Limb (tissue), 2 donors: ENCODE data around the gene SASH1.

ENCODE experiments used
- DNase-seq, 2 donors: peaks; one replicate each; pipeline ENCODE4 v3.0.0-alpha.2; 2016; ENCODE audit errors: extremely low spot score in 2 of 2

Gene SASH1

DNA sequence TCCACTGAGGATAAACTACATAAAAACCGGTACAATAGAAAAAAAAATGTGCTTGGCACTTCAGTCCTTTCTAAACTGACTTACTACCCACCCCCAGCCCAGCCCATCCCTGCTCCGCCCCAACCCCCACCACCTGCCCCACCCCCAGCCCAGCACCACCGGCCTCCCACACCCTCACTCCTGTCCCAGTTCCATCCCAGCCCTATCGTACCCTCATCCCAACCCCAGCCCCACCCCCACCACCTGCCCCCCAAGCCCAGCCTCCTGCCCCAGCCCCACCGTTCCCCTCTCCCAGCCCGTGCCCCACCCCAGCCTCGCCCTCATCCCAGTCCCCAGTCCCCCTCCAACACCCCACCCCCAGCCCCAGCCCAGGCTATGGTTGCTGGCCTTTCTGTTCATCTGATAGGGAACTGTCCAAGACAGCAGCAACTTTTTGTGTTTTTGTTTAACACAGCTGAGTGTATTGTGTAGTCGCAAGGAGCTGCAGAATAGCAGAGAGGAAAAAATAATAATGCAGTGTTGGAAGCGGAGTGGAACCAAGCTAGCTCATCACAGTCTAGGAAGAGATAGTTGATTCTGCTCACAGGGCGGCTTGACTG, 61.9 kb downstream of the SASH1 start:
- DNase-seq = no peak

DNA sequence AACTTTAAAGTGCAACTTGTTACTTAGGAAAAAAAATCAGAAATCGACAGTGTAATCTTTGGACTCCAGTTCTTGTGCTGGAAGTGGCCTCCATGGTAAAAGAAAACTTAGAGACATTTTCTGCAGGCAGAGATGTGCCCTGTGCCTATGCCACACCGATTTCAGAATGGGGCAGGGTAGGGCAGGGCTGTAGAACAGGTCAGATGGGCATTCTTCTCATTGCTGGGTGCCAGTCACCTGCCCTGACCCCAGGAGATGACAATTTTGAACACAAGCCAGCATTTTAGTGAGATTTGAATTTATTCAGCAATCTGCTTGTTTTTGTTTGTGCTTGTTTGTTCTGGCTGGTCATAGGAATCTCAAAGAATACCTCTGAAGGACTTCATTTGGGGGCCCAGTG, 63.3 kb downstream of the SASH1 start:
- DNase-seq = no peak

DNA sequence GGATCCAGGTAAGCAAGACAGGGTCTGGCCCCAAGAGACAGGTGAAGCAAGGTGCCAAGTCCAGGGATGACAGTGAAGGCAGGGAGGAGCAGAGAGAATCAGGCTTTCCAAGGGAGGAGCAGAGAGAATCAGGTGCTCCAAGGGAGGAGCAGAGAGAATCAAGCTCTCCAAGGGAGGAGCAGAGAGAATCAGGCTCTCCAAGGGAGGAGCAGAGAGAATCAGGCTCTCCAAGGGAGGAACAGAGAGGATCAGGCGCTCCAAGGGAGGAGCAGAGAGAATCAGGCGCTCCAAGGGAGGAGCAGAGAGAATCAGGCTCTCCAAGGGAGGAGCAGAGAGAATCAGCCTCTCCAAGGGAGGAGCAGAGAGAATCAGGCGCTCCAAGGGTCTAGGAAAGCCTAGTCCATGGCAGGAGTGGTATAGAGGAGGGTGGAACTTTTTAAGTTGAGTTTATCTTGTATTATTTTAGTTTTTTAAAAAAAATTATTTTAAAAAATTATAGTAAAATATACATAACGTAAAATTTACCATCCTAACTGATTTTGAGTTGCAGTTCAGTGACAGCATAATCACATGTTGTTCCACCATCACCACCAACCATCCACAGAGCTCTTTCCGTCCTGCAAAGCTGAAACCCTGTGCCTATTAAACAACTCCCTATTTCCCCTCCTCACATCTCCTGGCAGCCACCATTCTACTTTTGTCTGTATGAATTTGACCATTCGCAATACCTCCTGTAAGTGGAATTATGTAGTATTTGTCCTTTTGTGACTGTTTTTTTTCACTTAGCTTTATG, 64.1 kb downstream of the SASH1 start:
- DNase-seq = no peak

DNA sequence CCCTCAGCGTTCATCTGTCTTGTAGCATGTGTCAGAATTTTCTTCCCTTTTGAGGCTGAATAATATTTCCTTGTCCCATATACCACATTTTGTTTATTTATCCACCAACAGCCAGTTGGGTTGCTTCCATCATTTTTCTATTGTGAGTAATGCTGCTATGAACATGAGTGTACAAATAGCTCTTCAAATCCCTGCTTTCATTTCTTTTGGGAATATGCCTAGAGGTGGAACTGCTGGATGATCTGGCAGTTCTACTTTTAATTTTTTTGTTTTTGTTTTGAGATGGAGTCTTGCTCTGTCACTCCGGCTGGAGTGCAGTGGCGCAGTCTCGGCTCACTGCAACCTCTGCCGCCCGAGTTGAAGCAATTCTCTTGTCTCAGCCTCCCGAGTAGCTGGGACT, 64.7 kb downstream of the SASH1 start:
- DNase-seq = no peak

DNA sequence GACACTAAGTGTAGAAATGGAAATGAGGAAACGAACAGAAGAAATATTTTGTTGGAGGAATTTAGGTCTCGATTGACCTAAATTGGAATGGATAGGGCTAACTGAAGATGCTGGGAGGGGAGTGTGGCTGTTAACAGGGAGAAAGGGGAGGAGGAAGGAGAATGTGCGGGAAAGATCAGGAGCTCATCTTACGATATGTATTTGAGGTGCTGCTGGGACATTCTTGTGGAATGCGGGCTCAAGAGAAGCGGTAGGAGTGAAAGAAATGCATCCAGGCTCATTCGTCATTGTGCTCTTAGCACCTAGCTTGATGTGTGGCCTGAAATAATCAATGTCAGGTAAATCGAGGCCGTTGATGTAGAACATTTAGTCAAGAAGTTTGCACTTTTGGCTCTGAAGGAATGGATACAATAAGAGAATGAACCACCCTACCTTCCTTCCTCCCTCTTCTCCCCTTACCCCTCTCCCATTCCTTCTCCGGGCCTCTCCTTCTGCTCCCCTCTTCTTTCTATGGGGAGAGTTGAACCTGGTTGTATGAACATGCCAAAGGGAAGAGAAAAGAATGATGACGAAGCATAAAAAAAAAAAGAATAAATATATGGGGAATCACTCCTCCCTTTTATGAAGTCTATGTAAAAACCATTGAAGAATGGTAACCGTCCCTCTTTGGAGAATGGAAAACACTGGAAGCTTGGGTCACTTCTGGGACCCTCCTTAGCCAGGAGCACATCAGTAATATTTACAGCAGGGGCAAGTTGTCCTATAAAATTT, 70.9 kb downstream of the SASH1 start:
- no peak for DNase-seq

DNA sequence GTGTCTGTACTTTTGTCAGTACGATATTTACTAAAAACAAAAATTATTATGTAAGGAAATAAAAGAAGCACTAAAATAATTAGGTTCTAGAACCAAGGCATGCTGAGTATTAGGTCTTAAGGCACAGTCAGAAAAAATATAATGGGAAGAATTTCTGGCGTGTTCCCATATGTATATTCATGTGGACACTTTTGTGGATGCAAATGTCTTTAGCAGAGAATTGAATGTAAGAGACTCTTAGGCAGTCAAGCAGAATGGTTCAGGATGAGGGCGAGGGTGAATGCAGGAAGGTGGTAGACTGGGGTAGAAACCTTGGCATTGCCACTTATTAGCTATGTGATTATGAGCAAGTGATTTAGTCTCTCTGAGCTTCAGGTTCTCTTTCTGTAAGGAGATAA, 71.5 kb downstream of the SASH1 start:
- DNase-seq = no peak

DNA sequence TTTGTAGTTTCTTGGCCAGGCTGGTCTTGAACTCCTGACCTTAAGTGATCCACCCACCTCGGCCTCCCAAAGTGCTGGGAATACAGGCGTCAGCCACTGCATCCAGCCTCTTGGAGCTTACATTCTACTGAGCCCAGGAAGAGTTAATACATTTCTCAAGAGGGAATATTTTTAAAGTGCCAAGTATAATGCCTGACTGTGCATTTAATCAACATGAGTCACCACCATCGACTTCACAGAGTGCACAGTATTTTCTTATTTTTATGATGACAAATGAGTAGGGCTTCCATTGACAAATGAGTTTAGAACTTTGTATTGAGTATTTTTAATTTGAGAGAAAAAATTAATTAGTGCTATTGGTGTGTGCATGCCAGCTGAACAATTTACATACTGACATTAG, 72.2 kb downstream of the SASH1 start:
- no peak for DNase-seq

DNA sequence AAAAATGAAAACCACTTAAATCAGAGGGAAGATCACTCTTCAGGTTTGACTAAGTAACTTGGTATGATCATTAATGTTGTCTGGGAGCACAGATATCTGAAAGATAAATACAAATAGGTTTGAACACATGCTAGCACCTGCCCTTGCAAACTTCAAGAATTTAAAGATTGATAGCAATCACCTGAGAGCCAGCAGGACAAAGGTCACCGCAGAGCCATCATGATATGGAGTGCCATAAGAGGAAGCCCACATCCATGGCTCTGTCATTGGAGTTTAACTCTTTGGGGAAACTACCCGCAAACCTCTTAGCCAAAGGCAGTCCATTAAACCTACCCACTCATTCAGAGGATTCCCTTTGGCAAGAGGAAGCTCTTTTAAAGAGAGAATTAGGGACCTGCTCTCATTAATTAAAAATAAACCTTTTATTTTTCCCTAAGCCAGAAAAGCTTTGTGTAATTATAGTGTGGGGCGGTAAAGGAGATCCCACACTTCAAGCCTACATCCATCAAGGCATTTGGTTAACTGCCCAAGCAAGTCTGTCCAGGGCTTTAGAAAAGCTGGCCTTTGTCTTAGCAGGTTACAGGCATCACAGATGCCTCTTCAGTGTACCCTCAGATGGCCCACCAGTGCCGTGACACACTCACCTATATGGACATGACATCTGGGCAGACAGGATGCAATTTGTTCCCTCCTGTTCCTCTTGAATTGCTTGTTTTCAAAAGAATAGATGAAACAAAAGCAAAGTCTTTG, 73.0 kb downstream of the SASH1 start:
- no peak for DNase-seq

DNA sequence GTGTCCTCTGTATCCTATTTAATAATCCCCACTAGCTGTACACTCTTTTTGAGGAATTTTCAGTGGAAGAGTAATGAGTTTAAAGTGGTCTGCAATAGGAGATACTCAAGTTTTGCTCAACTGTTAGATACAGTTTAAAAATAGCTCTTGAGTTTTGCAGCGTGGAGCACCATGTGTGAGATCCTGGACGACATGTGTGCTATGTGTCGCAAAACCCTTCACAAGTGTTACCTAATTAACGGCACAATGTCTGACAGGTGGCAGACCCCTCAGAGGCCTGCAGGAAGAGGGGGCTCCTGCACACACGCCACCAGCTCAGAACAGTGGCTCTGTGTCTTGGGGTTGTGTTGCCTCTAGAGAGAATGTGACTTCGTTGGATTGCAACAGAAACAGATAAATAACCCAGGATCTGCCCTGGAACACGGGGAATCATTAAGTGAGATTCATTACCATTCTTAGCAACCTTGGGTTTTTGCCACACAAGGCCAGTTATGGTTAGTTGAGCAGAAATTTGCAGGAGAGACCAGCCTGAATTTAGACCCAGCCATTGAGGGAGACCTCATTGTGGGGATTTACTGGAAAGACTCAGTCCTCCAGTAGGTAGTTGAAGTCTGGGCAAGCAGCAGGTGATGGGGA, 73.8 kb downstream of the SASH1 start:
- DNase-seq = no peak

DNA sequence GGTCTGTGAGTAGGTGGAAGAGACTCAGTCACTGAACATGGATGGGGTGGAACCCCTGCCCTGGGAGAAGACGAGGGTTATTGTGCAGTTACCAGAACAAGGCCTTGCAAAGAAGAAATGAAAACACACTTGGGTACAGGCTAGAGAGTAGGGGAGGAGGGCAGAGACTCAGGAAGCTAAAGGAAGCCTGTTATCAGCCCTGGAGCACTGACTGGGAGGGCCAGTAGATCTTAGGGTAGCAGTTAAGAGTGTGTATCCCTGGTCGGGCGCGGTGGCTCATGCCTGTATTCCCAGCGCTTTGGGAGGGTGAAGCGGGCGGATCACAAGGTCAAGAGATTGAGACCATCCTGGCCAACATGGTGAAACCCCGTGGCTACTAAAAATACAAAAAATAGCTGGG, 74.4 kb downstream of the SASH1 start:
- DNase-seq = no peak

DNA sequence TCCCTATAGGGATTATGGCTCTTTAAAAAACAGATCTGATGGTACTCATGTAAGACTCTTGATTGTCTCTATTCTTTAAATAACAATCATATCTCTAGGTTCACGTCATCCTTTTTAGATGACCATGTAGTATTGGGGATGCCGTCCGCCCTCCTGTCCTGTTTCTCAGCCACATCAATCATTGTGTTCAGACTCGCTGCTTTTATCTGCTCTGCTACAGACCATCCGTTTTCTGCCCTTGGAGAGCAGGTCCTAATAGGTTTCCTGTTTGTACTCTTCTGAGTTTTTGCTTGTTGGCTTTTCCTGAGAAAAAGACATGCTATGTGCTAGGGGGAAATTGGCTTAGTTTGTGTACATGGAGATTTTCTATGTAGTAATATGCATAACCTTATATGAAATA, 76.8 kb downstream of the SASH1 start:
- DNase-seq = no peak

DNA sequence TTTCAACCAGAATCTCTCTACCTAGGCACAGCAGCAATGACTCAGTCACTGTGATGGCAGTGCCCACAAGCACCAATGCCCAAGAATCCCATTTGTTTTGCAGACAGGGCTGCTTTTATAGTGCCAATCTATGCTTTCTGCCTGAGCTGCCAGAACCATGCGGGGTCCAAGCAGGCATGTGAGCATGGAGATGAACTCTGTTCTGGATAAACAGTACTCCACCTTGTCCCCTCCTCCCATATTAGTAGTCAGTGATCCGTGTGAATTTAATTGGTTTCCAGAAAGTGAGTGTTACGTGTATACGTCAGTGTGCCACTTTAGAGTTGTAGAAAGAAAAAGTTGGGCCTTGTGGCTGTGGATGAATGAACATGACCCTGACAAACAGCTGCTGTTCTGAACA, 79.4 kb downstream of the SASH1 start:
- no peak for DNase-seq

DNA sequence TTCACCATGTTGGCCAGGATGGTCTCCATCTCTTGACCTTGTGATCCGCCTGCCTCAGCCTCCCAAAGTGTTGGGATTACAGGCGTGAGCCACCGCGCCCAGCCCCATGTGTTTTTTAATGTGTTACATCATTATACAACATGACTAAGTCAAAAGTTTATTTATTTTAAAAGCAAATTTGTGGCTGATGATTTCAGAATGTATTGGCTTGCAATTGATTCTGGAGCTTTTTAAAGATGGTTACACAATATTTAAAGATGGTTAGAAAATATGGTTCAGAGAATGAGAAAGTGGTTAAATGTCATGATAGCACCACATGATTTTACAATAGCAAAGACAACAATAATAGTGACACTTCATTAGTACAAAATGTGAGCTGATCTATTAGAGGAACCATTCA, 80.5 kb downstream of the SASH1 start:
- no peak for DNase-seq

DNA sequence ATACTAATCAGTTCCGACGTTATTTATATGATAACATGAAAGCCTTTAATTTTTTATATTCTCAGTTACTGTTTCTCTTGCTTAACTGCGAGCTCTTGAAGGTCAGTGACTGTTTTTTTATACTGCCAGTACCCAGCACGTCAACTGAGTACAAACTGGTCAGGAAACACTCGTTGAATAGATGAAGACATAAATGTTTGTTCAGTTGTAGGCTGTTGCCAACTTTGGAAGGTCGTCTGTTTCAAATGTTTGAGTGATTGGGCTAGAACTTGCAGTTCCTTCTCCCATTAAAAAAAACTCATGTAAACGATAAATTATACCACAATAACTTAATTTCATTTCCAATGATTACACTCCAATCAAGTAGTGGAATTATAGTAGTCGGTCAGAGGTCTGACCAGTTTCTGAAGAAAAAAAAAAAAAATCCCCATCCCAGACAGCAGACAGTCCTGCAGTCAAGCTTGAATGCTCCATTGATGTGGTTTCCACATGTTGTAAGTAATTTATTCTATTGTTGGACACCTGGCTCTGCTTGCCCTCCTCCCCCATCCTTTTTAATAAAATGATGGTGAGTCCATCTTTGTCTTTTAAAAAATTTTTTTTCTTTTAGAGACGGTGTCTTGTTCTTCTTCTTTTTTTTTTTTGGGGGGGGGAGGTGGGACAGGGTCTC, 81.1 kb downstream of the SASH1 start:
- no peak for DNase-seq

DNA sequence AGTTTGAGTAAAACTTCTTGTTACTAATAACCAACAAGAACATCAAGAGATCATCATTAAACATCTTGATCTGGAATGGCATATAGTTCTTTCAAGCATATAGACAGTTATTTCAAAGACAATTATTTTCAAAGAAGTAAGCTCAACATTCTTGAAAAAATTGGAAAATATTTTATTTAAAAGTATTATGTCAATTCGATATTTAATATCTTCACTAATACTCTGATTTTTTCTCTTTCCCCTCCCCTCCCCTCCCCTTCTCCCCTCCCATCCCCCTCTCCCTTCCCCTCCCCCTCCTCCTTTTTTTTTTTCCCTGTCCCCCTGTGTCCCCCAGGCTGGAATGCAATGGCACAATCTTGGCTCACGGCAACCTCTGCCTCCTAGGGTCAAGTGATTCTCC, 82.8 kb downstream of the SASH1 start:
- no peak for DNase-seq

DNA sequence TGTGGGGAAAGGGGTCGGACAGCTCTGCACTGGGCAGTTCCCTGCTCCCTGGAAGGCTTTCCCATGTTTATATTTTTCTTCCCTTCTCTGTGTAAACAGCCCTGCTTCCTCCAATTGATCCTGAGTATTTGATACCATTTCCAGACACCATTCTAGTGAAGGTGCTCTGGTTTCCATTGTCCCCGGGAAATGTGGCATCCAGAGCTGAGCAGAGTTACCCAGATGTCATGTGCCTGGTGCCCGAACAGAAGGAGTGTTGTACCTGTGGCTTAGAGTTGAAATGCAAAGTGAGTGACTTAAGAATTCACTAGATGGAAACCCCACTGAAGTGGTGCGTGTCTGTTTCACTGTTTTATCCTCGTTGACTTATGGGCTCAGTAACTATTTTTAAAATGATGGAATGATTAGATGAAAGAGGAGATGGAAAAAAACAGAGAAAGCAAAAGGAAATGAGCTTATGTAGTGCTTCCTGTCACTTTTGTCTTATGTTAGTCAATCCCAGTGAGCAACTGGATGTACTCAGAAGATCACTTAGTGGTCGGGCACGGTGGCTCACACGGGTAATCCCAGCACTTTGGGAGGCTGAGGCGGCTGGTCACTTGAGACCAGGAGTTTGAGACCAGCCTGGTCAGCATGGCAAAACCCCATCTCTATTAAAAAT, 83.8 kb downstream of the SASH1 start:
- no peak for DNase-seq

DNA sequence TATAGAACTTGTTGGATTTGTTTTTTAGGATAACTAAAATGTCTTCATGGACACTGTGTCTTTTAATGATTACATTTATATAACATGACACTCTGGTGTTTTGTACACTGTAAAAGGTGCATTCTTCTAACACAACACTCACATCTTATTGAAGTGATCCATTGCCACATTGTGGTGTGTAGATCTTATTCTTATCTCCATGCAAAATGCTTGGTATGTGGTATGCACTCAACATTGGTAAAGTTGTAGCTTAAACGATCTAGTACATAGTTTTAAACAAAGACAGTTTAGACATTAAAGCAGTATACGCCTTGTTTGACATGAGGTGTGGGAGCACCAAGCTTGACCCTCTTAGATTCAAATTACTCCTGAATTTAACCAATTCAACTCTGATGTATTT, 84.7 kb downstream of the SASH1 start:
- DNase-seq = no peak

DNA sequence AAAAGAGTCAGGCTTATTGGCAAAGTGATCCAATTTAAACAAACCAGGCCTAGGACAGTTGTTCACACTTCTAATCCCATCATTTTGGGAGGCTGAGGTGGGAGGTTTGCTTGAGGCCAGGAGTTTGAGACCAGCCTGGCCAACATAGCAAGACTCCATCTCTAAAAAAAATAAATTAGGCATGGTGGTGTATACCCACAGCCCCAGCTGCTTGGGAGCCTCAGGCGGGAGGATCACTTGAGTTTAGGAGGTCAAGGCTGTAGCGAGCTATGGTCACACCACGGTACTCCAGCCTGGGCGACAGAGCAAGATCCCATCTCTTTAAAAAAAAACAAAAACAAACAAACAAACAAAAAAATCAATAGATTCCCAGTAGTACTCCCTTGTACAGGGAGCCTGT, 86.8 kb downstream of the SASH1 start:
- DNase-seq = no peak

DNA sequence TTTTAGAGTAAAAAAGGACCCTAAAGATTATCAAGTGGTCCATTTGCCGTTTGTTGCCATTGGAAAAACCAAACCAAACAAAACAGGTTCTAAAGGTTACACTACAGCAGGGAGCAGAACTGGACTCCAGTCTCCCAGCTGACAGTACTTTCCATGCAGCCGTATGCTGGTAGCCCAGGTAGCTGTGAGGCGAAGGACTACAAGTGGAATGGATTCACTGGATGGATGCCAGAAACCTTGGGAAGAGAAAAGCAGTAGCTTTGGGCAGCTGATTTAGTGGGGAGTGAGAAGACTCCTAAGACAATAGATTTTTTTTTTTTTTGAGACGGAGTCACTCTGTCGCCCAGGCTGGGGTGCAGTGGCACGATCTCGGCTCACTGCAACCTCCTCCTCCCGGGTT, 88.3 kb downstream of the SASH1 start:
- DNase-seq = no peak

DNA sequence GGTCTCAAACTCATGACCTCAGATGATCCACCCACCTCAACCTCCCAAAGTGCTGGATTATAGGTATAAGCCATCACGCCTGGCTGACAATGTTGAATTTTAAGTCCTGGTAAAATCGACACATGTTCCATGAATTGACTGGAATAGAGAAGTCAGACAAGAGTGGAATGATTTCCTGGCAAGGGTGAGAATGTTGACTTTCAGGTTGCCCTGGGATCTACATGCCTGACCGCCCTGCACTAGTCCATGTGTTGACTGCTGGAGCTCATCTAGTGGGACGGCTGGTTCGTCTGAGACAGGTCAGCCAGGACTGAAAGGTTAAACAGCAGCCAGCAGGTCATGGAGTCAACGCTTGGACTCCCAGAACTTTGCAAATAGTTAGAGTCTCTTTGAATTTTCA, 88.8 kb downstream of the SASH1 start:
- no peak for DNase-seq
